Retinal pigment epithelial cell (primary cell): ENCODE results near the gene SPDL1.
A peak's percentile ranks its signal among the peaks of the same experiment; 100 is the strongest.

ENCODE experiments used
- DNase-seq: peaks from one replicate; pipeline ENCODE4 v3.0.0-alpha.2; 2010; ENCODE audit warnings: low read depth
- H3K4me3 ChIP-seq: 2 replicates; pipeline ENCODE4 v1.5.1; 2011; ENCODE audit warnings: mild to moderate bottlenecking, low read length, control low read depth, moderate library complexity
- TF ChIP-seq, protein P1 (sequence below): conservative IDR thresholded peaks from 2 replicates; pipeline ENCODE4 v1.5.1; 2011; ENCODE audit warnings: low read depth, low read length, control low read depth, inconsistent platforms

The SPDL1 gene

GRCh38 chr5:169569513-169569912 is 14.1 kb upstream of the SPDL1 start:
- no peak for DNase-seq
- TF ChIP-seq, protein P1, sequence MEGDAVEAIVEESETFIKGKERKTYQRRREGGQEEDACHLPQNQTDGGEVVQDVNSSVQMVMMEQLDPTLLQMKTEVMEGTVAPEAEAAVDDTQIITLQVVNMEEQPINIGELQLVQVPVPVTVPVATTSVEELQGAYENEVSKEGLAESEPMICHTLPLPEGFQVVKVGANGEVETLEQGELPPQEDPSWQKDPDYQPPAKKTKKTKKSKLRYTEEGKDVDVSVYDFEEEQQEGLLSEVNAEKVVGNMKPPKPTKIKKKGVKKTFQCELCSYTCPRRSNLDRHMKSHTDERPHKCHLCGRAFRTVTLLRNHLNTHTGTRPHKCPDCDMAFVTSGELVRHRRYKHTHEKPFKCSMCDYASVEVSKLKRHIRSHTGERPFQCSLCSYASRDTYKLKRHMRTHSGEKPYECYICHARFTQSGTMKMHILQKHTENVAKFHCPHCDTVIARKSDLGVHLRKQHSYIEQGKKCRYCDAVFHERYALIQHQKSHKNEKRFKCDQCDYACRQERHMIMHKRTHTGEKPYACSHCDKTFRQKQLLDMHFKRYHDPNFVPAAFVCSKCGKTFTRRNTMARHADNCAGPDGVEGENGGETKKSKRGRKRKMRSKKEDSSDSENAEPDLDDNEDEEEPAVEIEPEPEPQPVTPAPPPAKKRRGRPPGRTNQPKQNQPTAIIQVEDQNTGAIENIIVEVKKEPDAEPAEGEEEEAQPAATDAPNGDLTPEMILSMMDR = no peak
- no peak overlapping the region for H3K4me3 ChIP-seq

- TF ChIP-seq, protein P1 = no peak
- DNase-seq = no peak
- H3K4me3 ChIP-seq = no peak overlapping the region
Observed at GRCh38 chr5:169571355-169571754, 12.2 kb upstream of the SPDL1 start.

DNA sequence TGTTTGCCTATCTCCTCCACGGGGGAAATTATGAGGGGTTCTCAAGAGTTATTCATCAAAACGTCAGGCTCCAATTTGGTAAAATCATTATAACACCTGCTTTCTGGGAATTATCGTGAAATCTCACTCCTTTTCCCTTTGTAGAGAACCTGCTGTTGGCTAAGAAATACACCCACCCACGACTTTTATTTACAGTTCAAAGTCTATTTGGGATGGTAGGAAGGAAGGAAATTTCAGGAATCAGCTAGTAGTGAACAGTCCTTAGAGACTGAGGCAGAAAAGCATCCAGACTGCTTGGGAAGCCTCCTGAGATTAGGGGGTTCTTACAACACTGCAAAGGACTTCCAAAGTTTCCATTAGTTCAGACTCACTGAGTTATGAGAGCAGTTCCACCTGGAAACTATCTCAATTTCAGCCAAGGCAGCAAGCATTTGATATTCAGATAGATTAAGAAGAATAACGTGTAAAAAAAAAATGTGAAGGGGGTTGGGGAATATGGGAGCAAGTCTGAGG is 9.4 kb upstream of the SPDL1 start:
- no peak for DNase-seq
- TF ChIP-seq, protein P1 = no peak

GRCh38 chr5:169576181-169576598 is 7.4 kb upstream of the SPDL1 start:
- DNase-seq = no peak
- TF ChIP-seq, protein P1 = no peak

More for the DNA sequence above, 9.4 kb upstream of the SPDL1 start:
- no peak overlapping the region for H3K4me3 ChIP-seq

DNA sequence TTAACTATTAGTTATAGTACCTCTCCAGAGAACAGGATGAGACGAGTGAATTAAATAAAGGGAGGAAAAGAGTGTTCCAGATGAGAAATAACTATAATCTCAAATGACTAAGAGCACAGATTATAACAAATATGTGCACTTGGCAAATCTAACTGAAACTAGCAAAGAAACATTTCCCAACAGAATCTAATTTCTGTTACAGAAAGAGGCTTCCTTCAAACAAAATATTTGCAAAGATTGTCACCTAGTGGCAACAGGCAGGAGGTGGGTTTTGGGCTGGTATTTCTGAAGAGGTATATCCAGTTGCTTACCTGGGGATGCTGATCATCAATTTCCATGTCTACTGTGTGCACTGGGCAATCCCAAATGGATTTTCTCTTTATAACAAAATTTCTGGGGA is 5.6 kb upstream of the SPDL1 start:
- H3K4me3 ChIP-seq = no peak overlapping the region
- no peak for DNase-seq
- TF ChIP-seq, protein P1 = peak; percentile 75

More at GRCh38 chr5:169576181-169576598, 7.4 kb upstream of the SPDL1 start:
- no peak overlapping the region for H3K4me3 ChIP-seq

GRCh38 chr5:169580964-169581363 is 2.6 kb upstream of the SPDL1 start:
- H3K4me3 ChIP-seq = no peak overlapping the region
- TF ChIP-seq, protein P1 = no peak
- DNase-seq = no peak

GRCh38 chr5:169581580-169582227 is 1.9 kb upstream of the SPDL1 start:
- no peak for DNase-seq
- no peak overlapping the region for H3K4me3 ChIP-seq
- TF ChIP-seq, protein P1 = peak; percentile 84
